Raji (cell line): Measurements from ENCODE around the gene EIF3F.

ENCODE experiments used
- POLR2A ChIP-seq: IDR thresholded peaks from 2 replicates; pipeline ENCODE4 v1.6.1; 2011; ENCODE audit warnings: low read depth, low read length, control low read depth; ENCODE audit not compliant: insufficient read depth

The EIF3F gene

DNA sequence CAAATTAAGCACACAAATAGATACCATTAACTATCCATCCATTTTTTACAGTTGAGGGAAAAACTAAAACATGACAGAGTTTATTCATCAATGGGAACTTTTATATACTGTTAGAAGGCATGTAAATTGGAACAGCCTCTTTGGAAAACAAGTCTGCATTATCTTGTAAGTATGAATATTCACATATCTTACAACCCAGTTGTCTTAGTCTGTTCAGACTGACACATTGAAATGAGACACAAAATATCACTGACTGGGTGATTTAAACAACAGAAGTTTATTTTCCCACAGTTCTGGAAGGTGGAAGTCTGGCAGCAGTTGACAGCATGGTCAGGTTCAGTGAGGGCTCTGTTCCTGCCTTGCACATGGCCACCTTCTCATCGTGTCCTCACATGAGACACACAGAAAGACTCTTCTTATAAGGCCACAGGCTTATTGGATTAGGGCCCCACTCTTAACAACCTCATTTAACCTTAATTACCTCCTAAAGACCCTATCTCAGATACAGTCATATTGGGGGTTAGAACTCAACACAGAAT is 5.4 kb upstream of the EIF3F start:
- TF ChIP-seq POLR2A: no peak

- TF ChIP-seq POLR2A: no peak
These were observed 4.5 kb upstream of the EIF3F start for GRCh38 chr11:7982582-7983119.

- TF ChIP-seq POLR2A: no peak
These were observed 3.1 kb upstream of the EIF3F start for GRCh38 chr11:7983832-7984590.

GRCh38 chr11:7994581-7995278 is 7.6 kb downstream of the EIF3F start:
- no peak for TF ChIP-seq POLR2A

GRCh38 chr11:7999795-8000194 is 12.7 kb downstream of the EIF3F start:
- TF ChIP-seq POLR2A: no peak

DNA sequence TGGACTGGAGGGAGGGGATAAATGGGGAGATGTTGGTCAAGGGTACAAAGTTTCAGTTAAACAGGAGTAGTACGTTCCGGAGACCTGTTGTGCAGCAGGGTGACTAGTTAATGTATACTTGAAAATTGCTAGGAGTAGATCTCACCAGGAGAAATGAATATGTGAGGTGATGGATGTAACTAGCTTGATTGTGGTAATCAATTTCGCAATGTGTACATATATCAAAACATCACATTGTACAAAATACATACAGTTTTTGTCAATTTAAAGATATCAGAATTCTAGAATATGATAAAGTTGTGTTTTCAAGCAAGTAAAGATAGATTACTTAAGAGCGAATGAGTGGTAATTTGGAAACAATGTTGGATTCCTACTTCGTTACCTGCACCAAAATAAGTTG is 13.3 kb downstream of the EIF3F start:
- TF ChIP-seq POLR2A: no peak

- TF ChIP-seq POLR2A: no peak
These were observed 15.5 kb downstream of the EIF3F start for GRCh38 chr11:8002676-8003075.

- no peak for TF ChIP-seq POLR2A
These were observed 16.1 kb downstream of the EIF3F start for GRCh38 chr11:8003187-8003586.

DNA sequence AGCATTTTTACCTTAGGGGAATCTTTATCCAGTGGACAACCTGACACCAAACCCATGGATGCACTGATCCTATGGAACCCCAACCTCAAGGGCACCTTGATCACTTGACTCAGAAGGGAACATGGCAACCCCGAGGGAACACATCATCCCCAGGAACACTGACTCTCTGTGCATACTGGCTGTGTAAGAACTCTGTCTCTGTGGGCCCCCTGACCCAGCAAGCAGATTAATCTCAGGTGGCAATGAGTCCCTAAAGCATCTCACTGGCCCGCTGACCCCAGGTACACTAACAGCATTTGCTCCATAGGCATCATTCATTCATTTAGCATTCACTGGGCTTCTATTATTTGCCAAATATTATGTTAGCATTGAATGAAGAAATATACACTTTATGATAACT is 16.9 kb downstream of the EIF3F start:
- TF ChIP-seq POLR2A: no peak

- no peak for TF ChIP-seq POLR2A
These were observed 18.4 kb downstream of the EIF3F start for GRCh38 chr11:8005556-8005955.

DNA sequence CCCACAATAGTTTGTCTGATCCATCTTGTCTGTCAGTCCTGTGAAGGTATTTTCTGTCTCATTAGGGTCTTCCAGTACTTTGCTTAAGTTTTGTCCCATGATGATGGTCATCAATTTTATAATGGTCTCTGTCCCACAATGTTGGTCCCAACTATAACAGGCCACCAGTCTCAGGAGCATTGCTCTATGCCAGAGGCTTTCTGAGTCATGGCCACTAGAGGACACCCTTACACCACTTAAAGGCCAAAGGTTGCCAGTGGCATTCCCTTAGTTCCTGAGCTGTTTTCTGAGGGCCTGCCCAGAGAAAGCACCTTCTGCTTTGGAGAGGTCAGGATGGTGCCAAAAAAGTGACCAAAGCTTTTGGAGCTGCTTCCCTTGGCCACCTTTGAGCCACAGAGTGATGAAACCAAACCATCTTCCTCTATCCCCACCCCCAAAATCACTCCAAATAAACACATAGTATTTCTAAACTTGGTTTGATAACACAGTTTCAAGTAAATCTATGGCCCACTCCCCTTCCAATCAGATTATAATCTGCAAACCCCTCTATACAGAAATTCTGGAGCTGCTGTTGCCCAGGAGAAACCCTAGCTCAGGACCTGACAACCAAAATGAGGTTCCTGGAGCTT is 19.3 kb downstream of the EIF3F start:
- TF ChIP-seq POLR2A: no peak

GRCh38 chr11:8008212-8008611 is 21.1 kb downstream of the EIF3F start:
- TF ChIP-seq POLR2A: no peak

GRCh38 chr11:8009856-8010255 is 22.7 kb downstream of the EIF3F start:
- TF ChIP-seq POLR2A: no peak

GRCh38 chr11:8011371-8011770 is 24.2 kb downstream of the EIF3F start:
- TF ChIP-seq POLR2A: no peak

- TF ChIP-seq POLR2A: no peak
These were observed 24.9 kb downstream of the EIF3F start for GRCh38 chr11:8011981-8012444.

- no peak for TF ChIP-seq POLR2A
These were observed 26.7 kb downstream of the EIF3F start for GRCh38 chr11:8013833-8014232.

- no peak for TF ChIP-seq POLR2A
These were observed 28.7 kb downstream of the EIF3F start for GRCh38 chr11:8015753-8016239.
